GM12865 (cell line): ENCODE measurements around the gene PLGLB2.
"Not testable (repeated sequence)": the region's sequence is repeated elsewhere in the genome, so short reads cannot be mapped to it uniquely, and the experiment has no call there.

Source experiments
- DNase-seq: peaks from one replicate; pipeline ENCODE4 v3.0.0; 2010; ENCODE audit warnings: low read depth
- H3K4me3 ChIP-seq: 2 replicates; pipeline ENCODE4 v1.5.1; 2011; ENCODE audit warnings: mild to moderate bottlenecking, low read depth, low read length, control low read depth

Gene PLGLB2

GRCh38 chr2:87747791-87748190 is at the start of gene PLGLB2:
Gene PLGLB2, plus strand, starts transcription at chr2:87748087. Its CDS starts 67 bp downstream, at chr2:87748154.
- not testable (repeated sequence) for DNase-seq, H3K4me3 ChIP-seq

- not testable (repeated sequence) for H3K4me3 ChIP-seq, DNase-seq
Measured at GRCh38 chr2:87704572-87705323, 43.1 kb upstream of the PLGLB2 start.

GRCh38 chr2:87708368-87708767 is 39.5 kb upstream of the PLGLB2 start:
- H3K4me3 ChIP-seq, DNase-seq: not testable (repeated sequence)

- not testable (repeated sequence) for H3K4me3 ChIP-seq, DNase-seq
Measured at GRCh38 chr2:87727940-87728599, 19.8 kb upstream of the PLGLB2 start.

- H3K4me3 ChIP-seq, DNase-seq: not testable (repeated sequence)
Measured at GRCh38 chr2:87740928-87741327, 7.0 kb upstream of the PLGLB2 start.

GRCh38 chr2:87742393-87743108 is 5.3 kb upstream of the PLGLB2 start:
- not testable (repeated sequence) for H3K4me3 ChIP-seq, DNase-seq

GRCh38 chr2:87743638-87744037 is 4.2 kb upstream of the PLGLB2 start:
- H3K4me3 ChIP-seq, DNase-seq: not testable (repeated sequence)

- not testable (repeated sequence) for DNase-seq, H3K4me3 ChIP-seq
Measured at GRCh38 chr2:87745353-87745951, 2.4 kb upstream of the PLGLB2 start.

- not testable (repeated sequence) for H3K4me3 ChIP-seq, DNase-seq
Measured at GRCh38 chr2:87748524-87748923, 637 bp downstream of the PLGLB2 start.

GRCh38 chr2:87750560-87750959 is 2.7 kb downstream of the PLGLB2 start:
- DNase-seq, H3K4me3 ChIP-seq: not testable (repeated sequence)

GRCh38 chr2:87754759-87755158 is 6.9 kb downstream of the PLGLB2 start:
- not testable (repeated sequence) for DNase-seq, H3K4me3 ChIP-seq
